Nephron progenitor cell (in vitro differentiated cells): ENCODE measurements around the gene USP2.
A peak's percentile ranks its signal among the peaks of the same experiment; 100 is the strongest.

Experiments used
- DNase-seq: peaks from one replicate; pipeline ENCODE4 v3.0.0; 2021
- H3K27ac Mint-ChIP-seq: 2 replicates; pipeline ENCODE4 v1.8.0; 2021; ENCODE audit warnings: mild to moderate bottlenecking, moderate library complexity, mixed read lengths
- H3K27me3 Mint-ChIP-seq: 2 replicates; pipeline ENCODE4 v1.8.0; 2021; ENCODE audit warnings: mild to moderate bottlenecking, low read depth, mixed read lengths; ENCODE audit not compliant: poor library complexity
- H3K36me3 Mint-ChIP-seq: 2 replicates; pipeline ENCODE4 v1.8.0; 2021; ENCODE audit warnings: low read depth, mixed read lengths
- H3K4me1 Mint-ChIP-seq: 2 replicates; pipeline ENCODE4 v1.8.0; 2021; ENCODE audit warnings: mixed read lengths
- H3K4me3 Mint-ChIP-seq: 2 replicates; pipeline ENCODE4 v1.8.0; 2021; ENCODE audit warnings: mild to moderate bottlenecking, moderate library complexity, mixed read lengths
- H3K9me3 Mint-ChIP-seq: 2 replicates; pipeline ENCODE4 v1.8.0; 2021; ENCODE audit warnings: mild to moderate bottlenecking, moderate library complexity, mixed read lengths
- TF ChIP-seq, protein P1 (sequence below): fragments of 200-600 bp; sonication (generic); IDR thresholded peaks from 2 replicates; pipeline ENCODE4 v1.5.0; 2021; ENCODE audit warnings: antibody characterized with exemption

The USP2 gene

DNA sequence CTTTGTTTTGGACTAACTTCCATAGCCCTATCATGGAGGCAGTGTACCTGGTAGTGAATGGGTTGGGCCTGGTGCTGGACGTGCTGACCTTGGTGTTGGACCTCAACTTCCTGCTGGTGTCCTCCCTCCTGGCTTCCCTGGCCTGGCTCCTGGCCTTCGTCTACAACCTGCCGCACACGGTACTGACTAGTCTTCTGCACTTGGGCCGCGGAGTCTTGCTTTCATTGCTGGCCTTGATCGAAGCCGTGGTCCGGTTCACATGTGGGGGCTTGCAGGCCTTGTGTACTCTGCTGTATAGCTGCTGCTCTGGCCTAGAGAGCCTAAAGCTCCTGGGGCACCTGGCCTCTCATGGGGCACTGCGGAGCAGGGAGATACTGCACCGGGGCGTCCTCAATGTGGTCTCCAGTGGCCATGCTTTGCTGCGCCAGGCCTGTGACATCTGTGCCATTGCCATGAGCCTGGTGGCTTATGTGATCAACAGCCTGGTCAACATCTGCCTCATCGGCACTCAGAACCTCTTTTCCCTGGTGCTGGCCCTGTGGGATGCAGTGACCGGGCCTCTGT is 46.3 kb downstream of the USP2 start:
- Mint-ChIP-seq H3K4me3 (peak overlapping the region; percentile 100), H3K27ac (peak overlapping the region; percentile 100), H3K27me3 (peaks cover 24% of the 10 kb centered on the region), H3K36me3 (peaks cover 12% of the 10 kb centered on the region), H3K4me1 (peaks cover 64% of the 10 kb centered on the region), H3K9me3 (no peaks in the 10 kb centered on the region)
- no peak for DNase-seq
- TF ChIP-seq, protein P1, sequence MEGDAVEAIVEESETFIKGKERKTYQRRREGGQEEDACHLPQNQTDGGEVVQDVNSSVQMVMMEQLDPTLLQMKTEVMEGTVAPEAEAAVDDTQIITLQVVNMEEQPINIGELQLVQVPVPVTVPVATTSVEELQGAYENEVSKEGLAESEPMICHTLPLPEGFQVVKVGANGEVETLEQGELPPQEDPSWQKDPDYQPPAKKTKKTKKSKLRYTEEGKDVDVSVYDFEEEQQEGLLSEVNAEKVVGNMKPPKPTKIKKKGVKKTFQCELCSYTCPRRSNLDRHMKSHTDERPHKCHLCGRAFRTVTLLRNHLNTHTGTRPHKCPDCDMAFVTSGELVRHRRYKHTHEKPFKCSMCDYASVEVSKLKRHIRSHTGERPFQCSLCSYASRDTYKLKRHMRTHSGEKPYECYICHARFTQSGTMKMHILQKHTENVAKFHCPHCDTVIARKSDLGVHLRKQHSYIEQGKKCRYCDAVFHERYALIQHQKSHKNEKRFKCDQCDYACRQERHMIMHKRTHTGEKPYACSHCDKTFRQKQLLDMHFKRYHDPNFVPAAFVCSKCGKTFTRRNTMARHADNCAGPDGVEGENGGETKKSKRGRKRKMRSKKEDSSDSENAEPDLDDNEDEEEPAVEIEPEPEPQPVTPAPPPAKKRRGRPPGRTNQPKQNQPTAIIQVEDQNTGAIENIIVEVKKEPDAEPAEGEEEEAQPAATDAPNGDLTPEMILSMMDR: no peak

DNA sequence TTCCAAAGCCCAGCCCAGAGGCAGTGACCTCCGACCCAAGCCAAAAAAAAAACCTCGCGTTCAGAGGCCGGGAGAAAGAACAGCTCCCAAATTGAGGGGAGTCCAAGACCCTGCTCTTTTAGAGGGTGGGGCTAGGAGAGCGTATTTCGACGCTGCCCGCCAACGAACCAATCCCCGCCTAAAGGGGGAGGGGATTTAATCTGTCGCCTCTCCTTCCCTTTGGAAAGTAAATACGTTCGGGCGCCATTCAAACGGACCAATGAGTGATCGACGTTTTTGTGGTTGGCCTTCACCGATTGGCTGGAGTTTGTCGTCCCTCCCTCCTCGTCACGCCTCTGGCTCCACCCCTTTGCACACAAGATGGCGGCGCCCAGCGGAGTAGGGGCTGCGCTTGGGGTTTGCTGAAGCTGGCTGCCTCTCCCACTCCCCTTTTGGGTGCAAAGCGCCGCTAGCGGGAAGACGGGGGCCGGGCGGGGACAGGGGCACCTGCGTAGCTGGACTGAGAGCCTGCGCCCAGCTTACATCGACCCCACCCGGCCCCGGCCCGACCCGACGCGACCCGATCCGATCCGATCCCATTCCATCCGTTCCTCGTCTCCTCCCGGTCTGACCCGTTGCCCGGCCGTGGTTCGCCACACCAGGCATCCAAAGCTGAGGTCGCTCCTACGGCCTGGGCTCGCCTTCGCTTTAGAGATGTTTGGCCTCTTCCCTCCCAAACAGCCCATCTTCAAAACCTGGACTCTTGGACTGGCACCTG is 47.1 kb downstream of the USP2 start, which contains the start of gene RNF26:
TSS of gene RNF26 (plus strand) at position 354 of the 757 bp plus-strand sequence. CDS start 596 bp downstream, outside the sequence.
- Mint-ChIP-seq H3K36me3 (peaks cover 12% of the 10 kb centered on the region), H3K4me1 (peaks cover 63% of the 10 kb centered on the region), H3K9me3 (no peaks in the 10 kb centered on the region), H3K27ac (peak within 1 kb of the TSS; percentile 100), H3K4me3 (peak within 1 kb of the TSS; percentile 100), H3K27me3 (peaks cover 29% of the 10 kb centered on the region)
- peak; percentile 93 for DNase-seq
- TF ChIP-seq, protein P1: no peak

DNA sequence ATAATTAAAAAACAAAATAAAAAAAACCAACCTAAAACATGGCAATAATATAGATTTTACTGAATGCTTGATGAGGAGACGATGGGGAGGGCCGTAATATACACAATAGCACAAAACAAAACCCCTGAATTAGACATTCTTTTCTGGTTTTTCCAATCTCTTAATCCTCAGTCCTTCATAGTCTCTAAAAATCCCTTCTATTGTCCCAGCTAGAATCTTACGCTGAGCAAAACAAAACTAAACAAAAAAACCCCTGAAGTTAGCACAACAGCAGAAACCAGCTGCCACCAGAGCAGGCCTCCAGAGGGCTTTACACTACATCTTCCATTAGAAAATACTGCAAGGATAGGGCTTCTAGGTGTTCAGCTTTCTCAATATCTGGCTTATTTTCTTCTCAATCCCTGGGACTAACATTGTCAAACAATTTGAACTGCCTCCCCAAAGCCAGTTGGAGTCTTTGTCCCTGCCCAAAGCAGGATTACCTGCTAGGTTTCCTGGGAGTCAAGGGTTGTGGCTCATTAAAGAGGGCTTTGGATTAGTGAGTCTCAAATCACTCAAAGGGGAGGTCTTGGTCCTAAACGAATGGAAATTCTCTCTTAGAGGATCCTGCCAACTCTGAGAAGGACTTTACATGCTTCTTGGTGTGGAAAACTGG is 49.3 kb downstream of the USP2 start:
- Mint-ChIP-seq H3K36me3 (peaks cover 12% of the 10 kb centered on the region), H3K9me3 (no peaks in the 10 kb centered on the region), H3K27ac (no peak overlapping the region), H3K4me1 (peaks cover 42% of the 10 kb centered on the region), H3K4me3 (no peak overlapping the region), H3K27me3 (peaks cover 25% of the 10 kb centered on the region)
- TF ChIP-seq, protein P1: no peak
- DNase-seq: no peak

DNA sequence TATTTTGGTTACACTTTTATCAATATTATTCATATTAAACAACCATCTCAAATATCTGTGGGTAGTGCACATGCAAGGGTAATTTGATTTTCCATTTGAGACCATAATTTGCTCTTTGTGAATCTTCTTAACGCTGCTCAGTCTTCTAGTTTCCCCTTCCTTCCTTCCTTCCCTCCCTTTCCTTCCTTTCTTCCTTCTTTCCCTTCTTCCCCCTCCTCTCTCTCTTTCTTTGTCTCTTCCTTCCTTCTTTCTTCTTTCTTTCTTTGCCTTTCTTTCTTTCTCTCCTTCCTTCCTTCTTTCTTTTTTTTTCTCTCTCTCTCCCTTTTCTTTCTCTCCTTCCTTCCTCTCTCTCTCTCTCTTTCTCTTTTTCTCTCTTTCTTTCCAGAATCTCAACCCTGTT is 51.3 kb downstream of the USP2 start:
- H3K36me3 Mint-ChIP-seq: no peaks in the 10 kb centered on the region
- peaks cover 25% of the 10 kb centered on the region for H3K27me3 Mint-ChIP-seq
- DNase-seq: no peak
- TF ChIP-seq, protein P1: no peak
- H3K27ac Mint-ChIP-seq: no peak overlapping the region
- peaks cover 22% of the 10 kb centered on the region for H3K4me1 Mint-ChIP-seq
- no peak overlapping the region for H3K4me3 Mint-ChIP-seq
- H3K9me3 Mint-ChIP-seq: no peaks in the 10 kb centered on the region

DNA sequence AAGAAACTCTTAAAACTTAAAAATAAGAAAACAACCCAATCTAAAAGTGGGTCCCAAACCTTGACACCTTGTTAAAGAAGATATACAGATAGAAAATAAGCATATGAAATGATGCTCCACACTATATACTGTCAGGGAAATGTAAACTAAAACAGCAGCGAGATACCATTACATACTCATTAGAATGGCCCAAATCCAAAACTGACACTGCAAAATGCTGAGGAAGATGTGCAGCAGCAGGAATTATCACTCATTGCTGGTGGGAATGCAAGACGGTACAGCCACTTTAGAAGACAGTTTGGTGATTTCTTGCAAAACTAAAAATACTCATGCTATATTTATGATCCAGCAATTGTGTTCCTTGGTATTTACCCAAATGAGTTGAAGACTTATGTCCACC is 52.2 kb downstream of the USP2 start:
- no peak for DNase-seq
- Mint-ChIP-seq H3K4me3 (no peak overlapping the region), H3K27ac (no peak overlapping the region), H3K9me3 (no peaks in the 10 kb centered on the region), H3K27me3 (peaks cover 25% of the 10 kb centered on the region), H3K36me3 (no peaks in the 10 kb centered on the region), H3K4me1 (peaks cover 20% of the 10 kb centered on the region)
- TF ChIP-seq, protein P1: no peak
